OCI-LY1 (cell line): ENCODE results near the gene SCPEP1.

Source experiments
- H2AFZ ChIP-seq: fragments of 200-600 bp; sonication (generic), shearing (Covaris generic); 2 replicates; pipeline ENCODE4 v1.6.0; 2014; ENCODE audit warnings: antibody characterized with exemption, mild to moderate bottlenecking, low read length
- H3F3A ChIP-seq: fragments of 200-600 bp; sonication (generic), shearing (Covaris generic); 2 replicates; pipeline ENCODE4 v1.6.0; 2014; ENCODE audit warnings: mild to moderate bottlenecking, antibody characterized with exemption, low read length, moderate library complexity; ENCODE audit not compliant: insufficient read depth
- H3K27ac ChIP-seq: fragments of 200-600 bp; sonication (generic); 2 replicates; pipeline ENCODE4 v1.5.1; 2014; ENCODE audit warnings: low read length, mixed run types, mild to moderate bottlenecking, low read depth; ENCODE audit not compliant: poor library complexity, severe bottlenecking
- H3K27me3 ChIP-seq: fragments of 200-600 bp; sonication (generic); 2 replicates; pipeline ENCODE4 v1.6.0; 2014; ENCODE audit warnings: antibody characterized with exemption, mild to moderate bottlenecking, low read length, moderate library complexity; ENCODE audit not compliant: insufficient read depth
- H3K36me3 ChIP-seq: fragments of 200-600 bp; sonication (generic); 2 replicates; pipeline ENCODE4 v1.6.1; 2014; ENCODE audit warnings: mild to moderate bottlenecking, antibody characterized with exemption, low read length, moderate library complexity, mixed read lengths; ENCODE audit not compliant: insufficient read depth
- H3K4me1 ChIP-seq: fragments of 200-600 bp; sonication (generic); 2 replicates; pipeline ENCODE4 v1.5.1; 2014; ENCODE audit warnings: mild to moderate bottlenecking, low read length, moderate library complexity; ENCODE audit not compliant: insufficient read depth, severe bottlenecking
- H3K4me2 ChIP-seq: fragments of 200-600 bp; sonication (generic), shearing (Covaris generic); 2 replicates; pipeline ENCODE4 v1.6.1; 2014; ENCODE audit warnings: low read length
- H3K4me3 ChIP-seq: fragments of 200-600 bp; sonication (generic); 2 replicates; pipeline ENCODE4 v1.5.1; 2014; ENCODE audit warnings: low read length, low read depth, mild to moderate bottlenecking, mixed read lengths; ENCODE audit not compliant: poor library complexity, severe bottlenecking
- H3K79me2 ChIP-seq: fragments of 200-600 bp; shearing (Covaris generic); 2 replicates; pipeline ENCODE4 v1.6.1; 2016; ENCODE audit warnings: mixed run types, low read length, mixed read lengths; ENCODE audit not compliant: insufficient read depth
- H3K9ac ChIP-seq: fragments of 200-600 bp; sonication (generic), shearing (Covaris generic); 2 replicates; pipeline ENCODE4 v1.6.1; 2014; ENCODE audit warnings: mild to moderate bottlenecking, low read length, mixed read lengths
- H3K9me2 ChIP-seq: fragments of 200-600 bp; sonication (generic), shearing (Covaris generic); 2 replicates; pipeline ENCODE4 v1.6.1; 2014; ENCODE audit warnings: low read depth, mild to moderate bottlenecking, low read length, mixed read lengths
- H3K9me3 ChIP-seq: fragments of 200-600 bp; shearing (Covaris generic); 2 replicates; pipeline ENCODE4 v1.6.1; 2014; ENCODE audit warnings: low read length, mixed read lengths
- H4K20me1 ChIP-seq: fragments of 200-600 bp; sonication (generic), shearing (Covaris generic); 2 replicates; pipeline ENCODE4 v1.6.0; 2016; ENCODE audit warnings: mild to moderate bottlenecking, low read length; ENCODE audit not compliant: insufficient read depth
- CTCF ChIP-seq: fragments of 200-600 bp; sonication (generic), shearing (Covaris generic); IDR thresholded peaks from 2 replicates; pipeline ENCODE4 v1.5.1; 2017; ENCODE audit warnings: mild to moderate bottlenecking, antibody characterized with exemption, low read length, moderate library complexity, mixed read lengths
- EZH2 ChIP-seq: fragments of 200-600 bp; sonication (generic), shearing (Covaris generic); IDR thresholded peaks from 2 replicates; pipeline ENCODE4 v1.8.0; 2017; ENCODE audit warnings: borderline replicate concordance, mixed run types, mild to moderate bottlenecking, antibody characterized with exemption, low read length, moderate library complexity, mixed read lengths

The SCPEP1 gene

GRCh38 chr17:57033296-57033695, 55.4 kb downstream of the SCPEP1 start:
- H3K27ac ChIP-seq: no peak overlapping the region
- no peak overlapping the region for H3K4me3 ChIP-seq

GRCh38 chr17:57034807-57035754, 57.1 kb downstream of the SCPEP1 start:
- Histone ChIP-seq H3K9me2 (no peaks in the 10 kb centered on the region), H3K9me3 (no peaks in the 10 kb centered on the region), H3K4me3 (no peak overlapping the region), H3F3A (no peaks in the 10 kb centered on the region), H3K4me2 (no peak overlapping the region), H3K36me3 (no peaks in the 10 kb centered on the region), H3K79me2 (no peaks in the 10 kb centered on the region), H3K4me1 (no peaks in the 10 kb centered on the region), H3K27ac (no peak overlapping the region), H3K27me3 (peaks cover 7% of the 10 kb centered on the region; the same call in 1 of the 2 replicates), H2AFZ (no peak overlapping the region), H3K9ac (no peak overlapping the region), H4K20me1 (no peaks in the 10 kb centered on the region)
- no peak for TF ChIP-seq CTCF
- no peak for TF ChIP-seq EZH2

More at GRCh38 chr17:57033296-57033695, 55.4 kb downstream of the SCPEP1 start:
- no peaks in the 10 kb centered on the region for H3F3A ChIP-seq
- H3K9ac ChIP-seq: no peak overlapping the region
- H4K20me1 ChIP-seq: no peaks in the 10 kb centered on the region
- no peaks in the 10 kb centered on the region for H3K79me2 ChIP-seq
- H3K4me2 ChIP-seq: no peak overlapping the region
- H3K9me2 ChIP-seq: no peaks in the 10 kb centered on the region
- H3K36me3 ChIP-seq: no peaks in the 10 kb centered on the region
- H3K27me3 ChIP-seq: no peaks in the 10 kb centered on the region; the same call in 1 of the 2 replicates
- peaks cover 3% of the 10 kb centered on the region; the same call in 1 of the 2 replicates for H3K9me3 ChIP-seq
- no peaks in the 10 kb centered on the region for H3K4me1 ChIP-seq
- no peak overlapping the region for H2AFZ ChIP-seq
- TF ChIP-seq CTCF: no peak
- no peak for TF ChIP-seq EZH2

GRCh38 chr17:57035971-57036481, 58.1 kb downstream of the SCPEP1 start:
- H3K9me2 ChIP-seq: no peaks in the 10 kb centered on the region
- H2AFZ ChIP-seq: no peak overlapping the region
- no peaks in the 10 kb centered on the region for H3K4me1 ChIP-seq
- H3K4me2 ChIP-seq: no peak overlapping the region
- H3K4me3 ChIP-seq: no peak overlapping the region
- no peak overlapping the region for H3K9ac ChIP-seq
- no peaks in the 10 kb centered on the region for H4K20me1 ChIP-seq
- H3K9me3 ChIP-seq: no peaks in the 10 kb centered on the region
- no peaks in the 10 kb centered on the region for H3K36me3 ChIP-seq
- H3K27me3 ChIP-seq: peaks cover 7% of the 10 kb centered on the region; the same call in 1 of the 2 replicates
- TF ChIP-seq CTCF: no peak
- no peak for TF ChIP-seq EZH2
- no peaks in the 10 kb centered on the region for H3F3A ChIP-seq
- no peak overlapping the region for H3K27ac ChIP-seq
- H3K79me2 ChIP-seq: no peaks in the 10 kb centered on the region
